ENCODE results near the gene P2RX4. TPM values are rescaled to one million over a fixed set of nuclear protein-coding genes. Genes with fewer than 3 reads are reported as not detected.
A peak's percentile ranks its signal among the peaks of the same experiment; 100 is the strongest.

Gene P2RX4
- total and polyA plus RNA-seq, 9 of the 15 experiments (the other 6 are each of a cell fraction or from before 2014, with no cell fraction given): 6.6 to 21.5 (median 11.7) TPM

GRCh38 chr12:121238604-121239350 lies 28.8 kb downstream of the P2RX4 start:
- H3K4me2 ChIP-seq (ENCODE audit: insufficient read depth, low read length): no peak overlapping the region
- ChIA-PET POLR2A (interaction anchor here (0.5 to 2.0 kb wide), 11 partner anchors 9 to 725 kb away, joined by 3 to 10 read pairs (median 4); partner anchors contain the start of gene ANAPC5), CTCF (ENCODE audit: low intra/inter-chr PET ratio) (no interaction called here)
- ATAC-seq (peak; percentile 26), DNase-seq (ENCODE audit: extremely low read depth in 1 of 4, low spot score in 3 of 4) (no peak), FAIRE-seq (no peak)
- intact Hi-C loops (cut with micrococcal nuclease) (no loop called here), in situ Hi-C loops (cut with MboI) (no loop called here)
- peaks cover 2% of the 10 kb centered on the region; the same call in 1 of the 2 replicates for H4K20me1 ChIP-seq (replicated peaks; ENCODE audit: control insufficient read depth, insufficient read depth, low read length)
- no peaks in the 10 kb centered on the region for H3K9me1 ChIP-seq (ENCODE audit: control insufficient read depth, insufficient read depth, low read length)
- no peak overlapping the region for H2AFZ ChIP-seq (ENCODE audit: low read depth, low read length)
- TF ChIP-seq HES1 (IDR thresholded peaks at IDR 0.05; ENCODE audit: low read depth) (no peak), CTCF (IDR thresholded peaks at IDR 0.05 in 2 of 3, conservative IDR thresholded peaks at IDR 0.05 in 1 of 3; ENCODE audit: insufficient read depth in 2 of 3, low read depth in 1 of 3, low read length in 3 of 3) (peak in 1 of 3 experiments; percentile 6; a peak in 1 of 6 replicates), FOXA3 (CRISPR knock-in tag; conservative IDR thresholded peaks at IDR 0.05 in 1 of 2, IDR thresholded peaks at IDR 0.05 in 1 of 2) (peak; percentile 47 to 88; a peak in 2 of 4 replicates), SPI1 (IDR thresholded peaks at IDR 0.05; ENCODE audit: borderline replicate concordance, low read depth, low read length) (peak; percentile 40; the same call in 1 of the 2 replicates)
- H3K36me3 ChIP-seq (ENCODE audit: control insufficient read depth, insufficient read depth, low read length): peaks cover 35% of the 10 kb centered on the region; the same call in 2 of the 3 replicates
- no peaks in the 10 kb centered on the region for H3K27me3 ChIP-seq (ENCODE audit: control insufficient read depth in 2 of 2, insufficient read depth in 2 of 2, low read length in 2 of 2)
- no peak overlapping the region for H3K4me3 ChIP-seq
- H3K9me3 ChIP-seq (replicated peaks; ENCODE audit: control insufficient read depth, insufficient read depth, low read depth, low read length): no peaks in the 10 kb centered on the region
- BruUV-seq (replicated peaks): no TSS peak
- 68% methylated on average over 7 of the region's 7 CpGs for WGBS (ENCODE audit: insufficient coverage, low coverage, missing lambda C conversion rate)
- peak overlapping the region in 1 of 2 experiments; percentile 37; a peak in 2 of 4 replicates for H3K9ac ChIP-seq (ENCODE audit: insufficient read depth in 1 of 2, low read depth in 2 of 2, low read length in 2 of 2)
- no peak overlapping the region for H3K27ac ChIP-seq (ENCODE audit: extremely low read depth, low read depth, low read length)
- H3K79me2 ChIP-seq (ENCODE audit: control insufficient read depth, insufficient read depth, low read length): no peaks in the 10 kb centered on the region
- H3K4me1 ChIP-seq (replicated peaks in 1 of 2; ENCODE audit: control insufficient read depth in 2 of 2, insufficient read depth in 2 of 2, low read length in 2 of 2): peaks cover 0 to 14% of the 10 kb centered on the region in 2 experiments; a peak in 3 of 5 replicates
